Upper lobe of right lung (tissue), 1 donor: Measurements from ENCODE around the gene FANCE. TPM values are rescaled to one million over a fixed set of nuclear protein-coding genes. Genes with fewer than 3 reads are reported as not detected.

Source experiments
- ATAC-seq: fragments of 200-7000 bp; cut with Tn5 transposase; one replicate; pipeline ENCODE4 v1.9.1; 2020; ENCODE audit warnings: mild to moderate bottlenecking, moderate library complexity
- DNase-seq: peaks from one replicate; pipeline ENCODE4 v3.0.0-alpha.2; 2020
- H3K27ac ChIP-seq: fragments of 200-600 bp; one replicate; pipeline ENCODE4 v1.8.0; 2022
- H3K27me3 ChIP-seq: fragments of 200-600 bp; one replicate; pipeline ENCODE4 v1.8.0; 2022; ENCODE audit warnings: mild to moderate bottlenecking
- H3K36me3 ChIP-seq: fragments of 200-600 bp; one replicate; pipeline ENCODE4 v1.8.0; 2022
- H3K4me1 ChIP-seq: fragments of 200-600 bp; one replicate; pipeline ENCODE4 v1.8.0; 2022
- H3K4me3 ChIP-seq: fragments of 200-600 bp; one replicate; pipeline ENCODE4 v1.8.0; 2022; ENCODE audit warnings: mild to moderate bottlenecking
- H3K9me3 ChIP-seq: fragments of 200-600 bp; one replicate; pipeline ENCODE4 v1.8.0; 2022
- CTCF ChIP-seq: fragments of 200-600 bp; IDR thresholded peaks from one replicate; pipeline ENCODE4 v1.8.0; 2022; ENCODE audit warnings: antibody characterized with exemption
- intact Hi-C: fragments of 100-400 bp; cut with DNase I; formaldehyde crosslinking; loops from one replicate; pipeline ENCODE4 v1.11.0; 2022
- total RNA-seq: library from RNA; stranded (reverse); fragmentation: NEBNext Ultra II Directional; extraction: Animal tissue kit (Norgen Biotek cat#: 25700); gene quantifications from one replicate; pipeline ENCODE4 v1.2.1, GENCODE V29; 2021
- donor health status: DM: no; HTN: yes; CAD: no; lungs with severe emphysema.

The FANCE gene
- total RNA-seq, 1 donor from 2014 or later, result 10.4 TPM

GRCh38 chr6:35468980-35469750 is 17.0 kb downstream of the FANCE start:
- H3K4me1 ChIP-seq, result peaks cover 16% of the 10 kb centered on the region
- intact Hi-C loops, result no loop called here

GRCh38 chr6:35469751-35470662 is 17.9 kb downstream of the FANCE start:
- peaks cover 48% of the 10 kb centered on the region for H3K36me3 ChIP-seq
- DNase-seq (no peak), ATAC-seq (no peak)
- peak overlapping the region; percentile 91 for H3K4me3 ChIP-seq
- H3K27ac ChIP-seq, result peak overlapping the region; percentile 90
- H3K4me1 ChIP-seq, result peaks cover 16% of the 10 kb centered on the region
- H3K9me3 ChIP-seq, result no peaks in the 10 kb centered on the region
- H3K27me3 ChIP-seq, result no peaks in the 10 kb centered on the region
- intact Hi-C loops, result no loop called here
- TF ChIP-seq CTCF, result no peak

More at GRCh38 chr6:35468980-35469750, 17.0 kb downstream of the FANCE start:
- peak overlapping the region; percentile 90 for H3K27ac ChIP-seq
- peaks cover 43% of the 10 kb centered on the region for H3K36me3 ChIP-seq
- peak overlapping the region; percentile 91 for H3K4me3 ChIP-seq
- H3K9me3 ChIP-seq, result no peaks in the 10 kb centered on the region
- peak; percentile 75 for DNase-seq
- no peak for TF ChIP-seq CTCF
- H3K27me3 ChIP-seq, result no peaks in the 10 kb centered on the region
- no peak for ATAC-seq

- ATAC-seq (no peak), DNase-seq (no peak)
- Histone ChIP-seq H3K9me3 (no peaks in the 10 kb centered on the region), H3K27ac (no peak overlapping the region), H3K27me3 (no peaks in the 10 kb centered on the region), H3K4me3 (no peak overlapping the region), H3K4me1 (peaks cover 16% of the 10 kb centered on the region), H3K36me3 (peaks cover 54% of the 10 kb centered on the region)
- intact Hi-C loops, result no loop called here
- no peak for TF ChIP-seq CTCF
Observed at GRCh38 chr6:35470663-35471120, 18.6 kb downstream of the FANCE start.

- ATAC-seq, result no peak
- H3K4me1 ChIP-seq, result peaks cover 16% of the 10 kb centered on the region
- no peak overlapping the region for H3K27ac ChIP-seq
- DNase-seq, result no peak
- intact Hi-C loops, result no loop called here
- no peaks in the 10 kb centered on the region for H3K9me3 ChIP-seq
- no peak overlapping the region for H3K4me3 ChIP-seq
- H3K27me3 ChIP-seq, result no peaks in the 10 kb centered on the region
- TF ChIP-seq CTCF, result no peak
- H3K36me3 ChIP-seq, result peaks cover 49% of the 10 kb centered on the region
Observed at GRCh38 chr6:35471836-35472345, 19.8 kb downstream of the FANCE start.

GRCh38 chr6:35473075-35473849 is 21.1 kb downstream of the FANCE start:
- ATAC-seq (no peak), DNase-seq (no peak)
- peaks cover 16% of the 10 kb centered on the region for H3K4me1 ChIP-seq
- no peak overlapping the region for H3K27ac ChIP-seq
- H3K27me3 ChIP-seq, result no peaks in the 10 kb centered on the region
- H3K9me3 ChIP-seq, result no peaks in the 10 kb centered on the region
- no peak for TF ChIP-seq CTCF
- no peak overlapping the region for H3K4me3 ChIP-seq
- H3K36me3 ChIP-seq, result peaks cover 49% of the 10 kb centered on the region
- intact Hi-C loops, result no loop called here
